HCT116 (cell line): ENCODE data around the gene YIPF7. TPM values are rescaled to one million over a fixed set of nuclear protein-coding genes. Genes with fewer than 3 reads are reported as not detected.

Source experiments
- ATAC-seq: fragments of 200-7000 bp; cut with Tn5 transposase; 2 replicates; pipeline ENCODE4 v1.9.1; 2020; ENCODE audit warnings: mild to moderate bottlenecking, moderate library complexity
- BruUV-seq: library from RNA; stranded (reverse); fragments of 400-500 nt; replicated peaks from 2 replicates; lab custom pipeline; 2021; lab: Mats Ljungman, UMichigan
- CTCF ChIA-PET: fragments of 300-600 bp; sonication (Branson Sonifier 250); formaldehyde crosslinking; loops from one replicate; lab custom pipeline; 2021; ENCODE audit warnings: antibody characterized with exemption; lab: Charles Lee
- POLR2A ChIA-PET: fragments of 300-600, 350-600 bp; sonication (Branson Sonifier 250); formaldehyde crosslinking; loops from one replicate; lab custom pipeline; 2021; ENCODE audit warnings: antibody characterized with exemption; lab: Charles Lee
- RAD21 ChIA-PET, 2 experiments: fragments of 300-600 bp; sonication (Branson Sonifier 250); formaldehyde crosslinking; loops; one replicate each; lab custom pipeline; 2023; ENCODE audit warnings: low total read pairs in 2 of 2; ENCODE audit not compliant: uncharacterized antibody in 2 of 2, unreplicated experiment in 2 of 2, low non-redundant PET in 1 of 2; lab: Charles Lee
- DNase-seq: peaks from one replicate; pipeline ENCODE4 v3.0.0-alpha.2; 2010; ENCODE audit warnings: low read depth, low spot score
- H2AFZ ChIP-seq: fragments of 200-600 bp; shearing (Covaris generic), sonication (generic); 2 replicates; pipeline ENCODE4 v1.6.1; 2017; ENCODE audit warnings: low read depth, mixed run types, mixed read lengths, antibody characterized with exemption, low read length; ENCODE audit not compliant: poor library complexity, severe bottlenecking
- H3K27ac ChIP-seq: 2 replicates; pipeline ENCODE4 v1.5.1; 2012; ENCODE audit warnings: low read depth, low read length
- H3K27me3 ChIP-seq: fragments of 200-600 bp; sonication (generic); 2 replicates; pipeline ENCODE4 v1.6.1; 2016; ENCODE audit warnings: mixed run types, low read length, mixed read lengths; ENCODE audit not compliant: insufficient read depth
- H3K36me3 ChIP-seq, 2 experiments: fragments of 200-500 bp in 1 of 2; fragments of 200-600 bp in 1 of 2; sonication (Bioruptor generic) in 1 of 2; sonication (generic) in 1 of 2; 2 replicates each; pipeline versions ENCODE4 v1.5.1 to v1.6.1; 2014 to 2016; ENCODE audit warnings: low read length in 2 of 2, inconsistent platforms in 1 of 2, mixed read lengths in 1 of 2, mixed run types in 1 of 2; ENCODE audit not compliant: insufficient read depth in 2 of 2, control insufficient read depth in 1 of 2
- H3K4me1 ChIP-seq, 2 experiments: fragments of 200-600 bp in 1 of 2; sonication (generic) in 1 of 2; 2 replicates each; pipeline versions ENCODE4 v1.5.1 to v1.6.1; 2012 to 2017; ENCODE audit warnings: low read length in 2 of 2, inconsistent platforms in 1 of 2, mild to moderate bottlenecking in 1 of 2, mixed read lengths in 1 of 2, mixed run types in 1 of 2, moderate library complexity in 1 of 2; ENCODE audit not compliant: insufficient read depth in 2 of 2, control insufficient read depth in 1 of 2
- H3K4me2 ChIP-seq: fragments of 200-600 bp; sonication (generic); 2 replicates; pipeline ENCODE4 v1.6.1; 2017; ENCODE audit warnings: mixed run types, low read length, mixed read lengths
- H3K4me3 ChIP-seq, 2 experiments: fragments of 200-600 bp in 1 of 2; sonication (generic) in 1 of 2; replicated peaks in 1 of 2; 2 replicates each; pipeline ENCODE4 v1.5.1; 2011 to 2016; ENCODE audit warnings: low read length in 2 of 2, control low read depth in 1 of 2, low read depth in 1 of 2, mild to moderate bottlenecking in 1 of 2, mixed read lengths in 1 of 2, mixed run types in 1 of 2
- H3K79me2 ChIP-seq: fragments of 200-600 bp; sonication (generic); 2 replicates; pipeline ENCODE4 v1.6.1; 2017; ENCODE audit warnings: mild to moderate bottlenecking, mixed run types, low read length, moderate library complexity, mixed read lengths; ENCODE audit not compliant: insufficient read depth
- H3K9ac ChIP-seq: fragments of 200-600 bp; sonication (generic); 2 replicates; pipeline ENCODE4 v1.6.1; 2016; ENCODE audit warnings: low read length, mixed read lengths
- H3K9me2 ChIP-seq: fragments of 200-600 bp; sonication (generic), shearing (Covaris generic); 2 replicates; pipeline ENCODE4 v1.6.1; 2017; ENCODE audit warnings: mixed run types, mild to moderate bottlenecking, moderate library complexity; ENCODE audit not compliant: insufficient read depth
- H3K9me3 ChIP-seq, 2 experiments: fragments of 200-500 bp in 1 of 2; fragments of 200-600 bp in 1 of 2; sonication (Bioruptor generic) in 1 of 2; sonication (generic) in 1 of 2; 2 replicates each; pipeline ENCODE4 v1.6.1; 2014 to 2017; ENCODE audit warnings: low read length in 2 of 2, mixed read lengths in 2 of 2, inconsistent platforms in 1 of 2, low read depth in 1 of 2, mild to moderate bottlenecking in 1 of 2, mixed run types in 1 of 2, moderate library complexity in 1 of 2; ENCODE audit not compliant: control insufficient read depth in 1 of 2, insufficient read depth in 1 of 2
- H4K20me1 ChIP-seq: fragments of 200-600 bp; sonication (generic), shearing (Covaris generic); 2 replicates; pipeline ENCODE4 v1.6.1; 2017; ENCODE audit warnings: mixed run types, mild to moderate bottlenecking, moderate library complexity; ENCODE audit not compliant: insufficient read depth
- CBX3 ChIP-seq: IDR thresholded peaks from 2 replicates; pipeline ENCODE4 v1.6.1; 2012; ENCODE audit warnings: low read depth
- CEBPB ChIP-seq: IDR thresholded peaks from 2 replicates; pipeline ENCODE4 v1.6.1; 2012; ENCODE audit warnings: low read depth
- EGR1 ChIP-seq: IDR thresholded peaks from 2 replicates; pipeline ENCODE4 v1.6.1; 2012; ENCODE audit warnings: low read depth
- JUND ChIP-seq: IDR thresholded peaks from 2 replicates; pipeline ENCODE4 v1.6.1; 2012
- POLR2A ChIP-seq: IDR thresholded peaks from 2 replicates; pipeline ENCODE4 v1.7.0; 2011; ENCODE audit warnings: borderline replicate concordance; ENCODE audit not compliant: insufficient read depth, insufficient read length; ENCODE audit errors: extremely low read depth
- RAD21 ChIP-seq: IDR thresholded peaks from 2 replicates; pipeline ENCODE4 v1.6.1; 2012; ENCODE audit warnings: low read depth, mild to moderate bottlenecking
- SIN3A ChIP-seq: IDR thresholded peaks from 2 replicates; pipeline ENCODE4 v1.6.1; 2012; ENCODE audit warnings: low read depth
- SP1 ChIP-seq: IDR thresholded peaks from 2 replicates; pipeline ENCODE4 v1.6.1; 2012; ENCODE audit warnings: low read depth
- SRF ChIP-seq: IDR thresholded peaks from 2 replicates; pipeline ENCODE4 v1.6.1; 2012; ENCODE audit warnings: low read depth
- TCF7L2 ChIP-seq: IDR thresholded peaks from 2 replicates; pipeline ENCODE4 v1.7.0; 2011; ENCODE audit warnings: borderline replicate concordance, inconsistent platforms; ENCODE audit not compliant: insufficient read depth, insufficient read length; ENCODE audit errors: extremely low read depth
- YY1 ChIP-seq: IDR thresholded peaks from 2 replicates; pipeline ENCODE4 v1.6.1; 2011; ENCODE audit warnings: low read length, low read depth, moderate library complexity, mild to moderate bottlenecking; ENCODE audit not compliant: insufficient replicate concordance; ENCODE audit errors: extremely low read depth
- ZFX ChIP-seq: fragments of 450-650 bp; IDR thresholded peaks from 2 replicates; pipeline ENCODE4 v1.6.1; 2017
- ZNF274 ChIP-seq: fragments of 200-500 bp; sonication (Bioruptor generic); IDR thresholded peaks from 2 replicates; pipeline ENCODE4 v1.6.1; 2014; ENCODE audit warnings: mild to moderate bottlenecking, low read depth, low read length, inconsistent platforms
- intact Hi-C: fragments of 100-400 bp; cut with micrococcal nuclease; formaldehyde crosslinking; loops from 2 replicates; pipeline ENCODE4 v1.10.0; 2022
- total RNA-seq: library from RNA; stranded (reverse); gene quantifications from one replicate; pipeline ENCODE4 v1.2.1, GENCODE V29; 2021; ENCODE audit not compliant: unreplicated experiment
- TF ChIP-seq, protein P1 (sequence below), 3 experiments: fragments of 200-600 bp in 1 of 3; sonication (generic) in 1 of 3; IDR thresholded peaks in 2 of 3; conservative IDR thresholded peaks in 1 of 3; 2 replicates each; pipeline ENCODE4 v1.5.1; 2012 to 2017; ENCODE audit warnings: low read depth in 2 of 3, low read length in 2 of 3, antibody characterized with exemption in 1 of 3, borderline replicate concordance in 1 of 3, control low read depth in 1 of 3, mild to moderate bottlenecking in 1 of 3, mixed read lengths in 1 of 3, mixed run types in 1 of 3, moderate library complexity in 1 of 3; ENCODE audit not compliant: insufficient read depth in 1 of 3
- TF ChIP-seq, protein P2 (sequence below): IDR thresholded peaks from 2 replicates; pipeline ENCODE4 v1.6.1; 2011; ENCODE audit warnings: mild to moderate bottlenecking, low read length, moderate library complexity; ENCODE audit not compliant: insufficient replicate concordance; ENCODE audit errors: extremely low read depth
- TF ChIP-seq, protein P3 (sequence below): IDR thresholded peaks from 2 replicates; pipeline ENCODE4 v1.6.1; 2012

The YIPF7 gene
- total RNA-seq, 1 experiment from 2014 or later = not detected

DNA sequence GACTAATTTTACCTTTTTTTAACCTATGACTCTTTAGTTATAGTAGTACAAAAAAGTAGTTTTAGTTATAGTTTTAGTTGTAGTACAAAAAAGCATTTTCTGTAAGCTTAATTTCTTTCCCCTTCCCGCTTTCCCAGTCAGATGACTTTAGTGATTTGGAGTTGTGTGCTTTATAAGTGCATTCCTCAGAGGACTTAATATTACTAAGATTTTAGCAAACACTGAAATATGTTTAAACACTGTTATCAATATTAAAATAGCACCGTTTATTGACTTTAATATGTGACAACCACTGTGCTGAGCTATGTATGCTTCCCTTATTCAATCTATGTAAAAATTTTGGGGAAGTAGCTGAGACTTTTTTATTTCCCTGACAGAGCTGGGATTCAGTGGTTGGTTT is 49.6 kb upstream of the YIPF7 start (continued):
- TF ChIP-seq ZFX (no peak), JUND (no peak), SP1 (no peak), TCF7L2 (no peak), CEBPB (no peak), POLR2A (no peak), SRF (no peak)

GRCh38 chr4:44700427-44700826 is 49.0 kb upstream of the YIPF7 start:
- Histone ChIP-seq H3K36me3 (peaks cover 45 to 54% of the 10 kb centered on the region in 2 experiments), H3K79me2 (peaks cover 3% of the 10 kb centered on the region; the same call in 1 of the 2 replicates), H3K9me2 (no peaks in the 10 kb centered on the region), H3K9me3 (no peaks in the 10 kb centered on the region), H3K27ac (no peak overlapping the region), H3K9ac (no peak overlapping the region), H3K4me3 (no peak overlapping the region), H3K27me3 (no peaks in the 10 kb centered on the region), H3K4me1 (no peaks in the 10 kb centered on the region), H3K4me2 (no peak overlapping the region), H2AFZ (no peak overlapping the region), H4K20me1 (no peaks in the 10 kb centered on the region; the same call in 1 of the 2 replicates)
- ATAC-seq (no peak), DNase-seq (no peak)
- CTCF ChIA-PET = no interaction called here
- POLR2A ChIA-PET = no interaction called here
- no TSS peak for BruUV-seq
- TF ChIP-seq, protein P1, sequence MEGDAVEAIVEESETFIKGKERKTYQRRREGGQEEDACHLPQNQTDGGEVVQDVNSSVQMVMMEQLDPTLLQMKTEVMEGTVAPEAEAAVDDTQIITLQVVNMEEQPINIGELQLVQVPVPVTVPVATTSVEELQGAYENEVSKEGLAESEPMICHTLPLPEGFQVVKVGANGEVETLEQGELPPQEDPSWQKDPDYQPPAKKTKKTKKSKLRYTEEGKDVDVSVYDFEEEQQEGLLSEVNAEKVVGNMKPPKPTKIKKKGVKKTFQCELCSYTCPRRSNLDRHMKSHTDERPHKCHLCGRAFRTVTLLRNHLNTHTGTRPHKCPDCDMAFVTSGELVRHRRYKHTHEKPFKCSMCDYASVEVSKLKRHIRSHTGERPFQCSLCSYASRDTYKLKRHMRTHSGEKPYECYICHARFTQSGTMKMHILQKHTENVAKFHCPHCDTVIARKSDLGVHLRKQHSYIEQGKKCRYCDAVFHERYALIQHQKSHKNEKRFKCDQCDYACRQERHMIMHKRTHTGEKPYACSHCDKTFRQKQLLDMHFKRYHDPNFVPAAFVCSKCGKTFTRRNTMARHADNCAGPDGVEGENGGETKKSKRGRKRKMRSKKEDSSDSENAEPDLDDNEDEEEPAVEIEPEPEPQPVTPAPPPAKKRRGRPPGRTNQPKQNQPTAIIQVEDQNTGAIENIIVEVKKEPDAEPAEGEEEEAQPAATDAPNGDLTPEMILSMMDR (IDR thresholded peaks at IDR 0.05 in 2 of 3, conservative IDR thresholded peaks at IDR 0.05 in 1 of 3; ENCODE audit: borderline replicate concordance in 1 of 3, insufficient read depth in 1 of 3, low read depth in 2 of 3, low read length in 2 of 3) = no peak
- no peak for TF ChIP-seq SIN3A
- TF ChIP-seq RAD21 = no peak
- no peak for TF ChIP-seq SRF
- TF ChIP-seq EGR1 = no peak
- no peak for TF ChIP-seq CEBPB
- TF ChIP-seq, protein P2, sequence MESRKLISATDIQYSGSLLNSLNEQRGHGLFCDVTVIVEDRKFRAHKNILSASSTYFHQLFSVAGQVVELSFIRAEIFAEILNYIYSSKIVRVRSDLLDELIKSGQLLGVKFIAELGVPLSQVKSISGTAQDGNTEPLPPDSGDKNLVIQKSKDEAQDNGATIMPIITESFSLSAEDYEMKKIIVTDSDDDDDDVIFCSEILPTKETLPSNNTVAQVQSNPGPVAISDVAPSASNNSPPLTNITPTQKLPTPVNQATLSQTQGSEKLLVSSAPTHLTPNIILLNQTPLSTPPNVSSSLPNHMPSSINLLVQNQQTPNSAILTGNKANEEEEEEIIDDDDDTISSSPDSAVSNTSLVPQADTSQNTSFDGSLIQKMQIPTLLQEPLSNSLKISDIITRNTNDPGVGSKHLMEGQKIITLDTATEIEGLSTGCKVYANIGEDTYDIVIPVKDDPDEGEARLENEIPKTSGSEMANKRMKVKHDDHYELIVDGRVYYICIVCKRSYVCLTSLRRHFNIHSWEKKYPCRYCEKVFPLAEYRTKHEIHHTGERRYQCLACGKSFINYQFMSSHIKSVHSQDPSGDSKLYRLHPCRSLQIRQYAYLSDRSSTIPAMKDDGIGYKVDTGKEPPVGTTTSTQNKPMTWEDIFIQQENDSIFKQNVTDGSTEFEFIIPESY = no peak
- TF ChIP-seq, protein P3, sequence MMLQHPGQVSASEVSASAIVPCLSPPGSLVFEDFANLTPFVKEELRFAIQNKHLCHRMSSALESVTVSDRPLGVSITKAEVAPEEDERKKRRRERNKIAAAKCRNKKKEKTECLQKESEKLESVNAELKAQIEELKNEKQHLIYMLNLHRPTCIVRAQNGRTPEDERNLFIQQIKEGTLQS = no peak
- TF ChIP-seq CBX3 = no peak
- no peak for TF ChIP-seq ZNF274
- TF ChIP-seq TCF7L2 = no peak
- no peak for TF ChIP-seq YY1
- RAD21 ChIA-PET = no interaction called here
- intact Hi-C loops = no loop called here
